ENCODE measurements around the gene FGFR2. TPM values are rescaled to one million over a fixed set of nuclear protein-coding genes. Genes with fewer than 3 reads are reported as not detected.

FGFR2 gene
- total RNA-seq, 1 donor from 2014 or later, result 15.3 TPM

- peaks cover 3% of the 10 kb centered on the region for H3K36me3 Mint-ChIP-seq (ENCODE audit: low read depth, unreplicated experiment)
- TF ChIP-seq CTCF (IDR thresholded peaks at IDR 0.05; ENCODE audit: unreplicated experiment), result no peak
- H3K9me3 Mint-ChIP-seq (ENCODE audit: unreplicated experiment), result no peaks in the 10 kb centered on the region
- no peak for DNase-seq (ENCODE audit: low spot score)
- no peaks in the 10 kb centered on the region for H3K27me3 Mint-ChIP-seq (ENCODE audit: unreplicated experiment)
- no peak overlapping the region for H3K27ac Mint-ChIP-seq (ENCODE audit: unreplicated experiment)
- peaks cover 12% of the 10 kb centered on the region for H3K4me1 Mint-ChIP-seq (ENCODE audit: unreplicated experiment)
- H3K4me3 Mint-ChIP-seq (ENCODE audit: unreplicated experiment), result no peak overlapping the region
Observed at GRCh38 chr10:121589553-121589952, 8.7 kb downstream of the FGFR2 start.

GRCh38 chr10:121583857-121584256 is 14.4 kb downstream of the FGFR2 start:
- H3K27me3 Mint-ChIP-seq (ENCODE audit: unreplicated experiment), result no peaks in the 10 kb centered on the region
- H3K4me3 Mint-ChIP-seq (ENCODE audit: unreplicated experiment), result no peak overlapping the region
- no peak for TF ChIP-seq CTCF (IDR thresholded peaks at IDR 0.05; ENCODE audit: unreplicated experiment)
- no peaks in the 10 kb centered on the region for H3K9me3 Mint-ChIP-seq (ENCODE audit: unreplicated experiment)
- peaks cover 4% of the 10 kb centered on the region for H3K4me1 Mint-ChIP-seq (ENCODE audit: unreplicated experiment)
- H3K27ac Mint-ChIP-seq (ENCODE audit: unreplicated experiment), result no peak overlapping the region
- no peaks in the 10 kb centered on the region for H3K36me3 Mint-ChIP-seq (ENCODE audit: low read depth, unreplicated experiment)
- no peak for DNase-seq (ENCODE audit: low spot score)

DNA sequence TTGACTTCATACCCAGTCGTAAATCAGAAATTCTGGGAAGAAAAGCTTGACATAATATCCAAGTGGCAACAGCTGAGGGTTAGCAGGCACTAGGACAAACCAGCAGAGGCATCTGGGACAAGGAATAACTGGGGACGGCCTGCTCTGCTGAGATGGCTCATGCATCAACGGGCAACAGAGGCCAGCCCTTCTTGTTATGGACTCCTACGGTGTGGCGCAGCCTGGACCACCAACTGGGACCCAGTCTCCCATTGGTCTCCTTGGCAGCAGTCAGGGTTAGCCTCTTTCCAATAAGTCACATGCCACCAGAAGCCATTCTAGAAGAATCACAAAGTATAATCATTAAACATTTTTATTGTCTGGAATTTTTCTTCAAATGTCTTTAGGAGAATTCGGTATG is 15.0 kb downstream of the FGFR2 start:
- Mint-ChIP-seq H3K36me3 (ENCODE audit: low read depth, unreplicated experiment) (no peaks in the 10 kb centered on the region), H3K4me3 (ENCODE audit: unreplicated experiment) (no peak overlapping the region), H3K27ac (ENCODE audit: unreplicated experiment) (no peak overlapping the region), H3K27me3 (ENCODE audit: unreplicated experiment) (no peaks in the 10 kb centered on the region), H3K9me3 (ENCODE audit: unreplicated experiment) (no peaks in the 10 kb centered on the region), H3K4me1 (ENCODE audit: unreplicated experiment) (peaks cover 5% of the 10 kb centered on the region)
- no peak for TF ChIP-seq CTCF (IDR thresholded peaks at IDR 0.05; ENCODE audit: unreplicated experiment)
- no peak for DNase-seq (ENCODE audit: low spot score)

- TF ChIP-seq CTCF (IDR thresholded peaks at IDR 0.05; ENCODE audit: unreplicated experiment), result no peak
- H3K4me1 Mint-ChIP-seq (ENCODE audit: unreplicated experiment), result peaks cover 17% of the 10 kb centered on the region
- H3K4me3 Mint-ChIP-seq (ENCODE audit: unreplicated experiment), result no peak overlapping the region
- no peaks in the 10 kb centered on the region for H3K27me3 Mint-ChIP-seq (ENCODE audit: unreplicated experiment)
- H3K36me3 Mint-ChIP-seq (ENCODE audit: low read depth, unreplicated experiment), result peaks cover 8% of the 10 kb centered on the region
- no peaks in the 10 kb centered on the region for H3K9me3 Mint-ChIP-seq (ENCODE audit: unreplicated experiment)
- DNase-seq (ENCODE audit: low spot score), result peak; percentile 11
- H3K27ac Mint-ChIP-seq (ENCODE audit: unreplicated experiment), result no peak overlapping the region
Observed at GRCh38 chr10:121580276-121581116, 17.7 kb downstream of the FGFR2 start.

GRCh38 chr10:121579656-121580055 is 18.6 kb downstream of the FGFR2 start:
- no peak overlapping the region for H3K27ac Mint-ChIP-seq (ENCODE audit: unreplicated experiment)
- no peaks in the 10 kb centered on the region for H3K27me3 Mint-ChIP-seq (ENCODE audit: unreplicated experiment)
- peaks cover 8% of the 10 kb centered on the region for H3K36me3 Mint-ChIP-seq (ENCODE audit: low read depth, unreplicated experiment)
- DNase-seq (ENCODE audit: low spot score), result no peak
- no peak for TF ChIP-seq CTCF (IDR thresholded peaks at IDR 0.05; ENCODE audit: unreplicated experiment)
- peaks cover 17% of the 10 kb centered on the region for H3K4me1 Mint-ChIP-seq (ENCODE audit: unreplicated experiment)
- H3K4me3 Mint-ChIP-seq (ENCODE audit: unreplicated experiment), result no peak overlapping the region
- no peaks in the 10 kb centered on the region for H3K9me3 Mint-ChIP-seq (ENCODE audit: unreplicated experiment)
